ENCODE results near the gene ASIC4. TPM values are rescaled to one million over a fixed set of nuclear protein-coding genes. Genes with fewer than 3 reads are reported as not detected.

Gene ASIC4
- total and polyA plus RNA-seq, 2 of the 13 experiments (the other 11 are each of a cell fraction or from before 2014, with no cell fraction given) = 0.03 TPM; not detected in 1

- TF ChIP-seq, protein P1, sequence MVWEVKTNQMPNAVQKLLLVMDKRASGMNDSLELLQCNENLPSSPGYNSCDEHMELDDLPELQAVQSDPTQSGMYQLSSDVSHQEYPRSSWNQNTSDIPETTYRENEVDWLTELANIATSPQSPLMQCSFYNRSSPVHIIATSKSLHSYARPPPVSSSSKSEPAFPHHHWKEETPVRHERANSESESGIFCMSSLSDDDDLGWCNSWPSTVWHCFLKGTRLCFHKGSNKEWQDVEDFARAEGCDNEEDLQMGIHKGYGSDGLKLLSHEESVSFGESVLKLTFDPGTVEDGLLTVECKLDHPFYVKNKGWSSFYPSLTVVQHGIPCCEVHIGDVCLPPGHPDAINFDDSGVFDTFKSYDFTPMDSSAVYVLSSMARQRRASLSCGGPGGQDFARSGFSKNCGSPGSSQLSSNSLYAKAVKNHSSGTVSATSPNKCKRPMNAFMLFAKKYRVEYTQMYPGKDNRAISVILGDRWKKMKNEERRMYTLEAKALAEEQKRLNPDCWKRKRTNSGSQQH (CRISPR knock-in tag; IDR thresholded peaks at IDR 0.05; ENCODE audit: low read depth) = peak; percentile 83; the same call in 1 of the 2 replicates
- TF ChIP-seq BHLHE40 (IDR thresholded peaks at IDR 0.05; ENCODE audit: low read length) (no peak), ATF7-NPFF (CRISPR knock-in tag; IDR thresholded peaks at IDR 0.05; ENCODE audit: low read depth) (no peak; the same call in 1 of the 2 replicates), TEAD2 (CRISPR knock-in tag; IDR thresholded peaks at IDR 0.05) (no peak), ZNF574 (CRISPR knock-in tag; IDR thresholded peaks at IDR 0.05) (no peak), HMGXB3 (CRISPR knock-in tag; IDR thresholded peaks at IDR 0.05; ENCODE audit: borderline replicate concordance) (peak; percentile 54; the same call in 1 of the 2 replicates), ZNF580 (CRISPR knock-in tag; IDR thresholded peaks at IDR 0.05; ENCODE audit: borderline replicate concordance, low read depth) (peak; percentile 66; the same call in 1 of the 2 replicates), ZBTB42 (CRISPR knock-in tag; IDR thresholded peaks at IDR 0.05) (no peak), FOXO1 (CRISPR knock-in tag; IDR thresholded peaks at IDR 0.05) (peak; percentile 37; the same call in 1 of the 2 replicates), RAD21 (CRISPR knock-in tag; IDR thresholded peaks at IDR 0.05) (no peak), ZNF737 (CRISPR knock-in tag; IDR thresholded peaks at IDR 0.05; ENCODE audit: borderline replicate concordance) (no peak)
- TF ChIP-seq, protein P2, sequence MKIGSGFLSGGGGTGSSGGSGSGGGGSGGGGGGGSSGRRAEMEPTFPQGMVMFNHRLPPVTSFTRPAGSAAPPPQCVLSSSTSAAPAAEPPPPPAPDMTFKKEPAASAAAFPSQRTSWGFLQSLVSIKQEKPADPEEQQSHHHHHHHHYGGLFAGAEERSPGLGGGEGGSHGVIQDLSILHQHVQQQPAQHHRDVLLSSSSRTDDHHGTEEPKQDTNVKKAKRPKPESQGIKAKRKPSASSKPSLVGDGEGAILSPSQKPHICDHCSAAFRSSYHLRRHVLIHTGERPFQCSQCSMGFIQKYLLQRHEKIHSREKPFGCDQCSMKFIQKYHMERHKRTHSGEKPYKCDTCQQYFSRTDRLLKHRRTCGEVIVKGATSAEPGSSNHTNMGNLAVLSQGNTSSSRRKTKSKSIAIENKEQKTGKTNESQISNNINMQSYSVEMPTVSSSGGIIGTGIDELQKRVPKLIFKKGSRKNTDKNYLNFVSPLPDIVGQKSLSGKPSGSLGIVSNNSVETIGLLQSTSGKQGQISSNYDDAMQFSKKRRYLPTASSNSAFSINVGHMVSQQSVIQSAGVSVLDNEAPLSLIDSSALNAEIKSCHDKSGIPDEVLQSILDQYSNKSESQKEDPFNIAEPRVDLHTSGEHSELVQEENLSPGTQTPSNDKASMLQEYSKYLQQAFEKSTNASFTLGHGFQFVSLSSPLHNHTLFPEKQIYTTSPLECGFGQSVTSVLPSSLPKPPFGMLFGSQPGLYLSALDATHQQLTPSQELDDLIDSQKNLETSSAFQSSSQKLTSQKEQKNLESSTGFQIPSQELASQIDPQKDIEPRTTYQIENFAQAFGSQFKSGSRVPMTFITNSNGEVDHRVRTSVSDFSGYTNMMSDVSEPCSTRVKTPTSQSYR (CRISPR knock-in tag; IDR thresholded peaks at IDR 0.05; ENCODE audit: borderline replicate concordance) = no peak
- TF ChIP-seq, protein P3, sequence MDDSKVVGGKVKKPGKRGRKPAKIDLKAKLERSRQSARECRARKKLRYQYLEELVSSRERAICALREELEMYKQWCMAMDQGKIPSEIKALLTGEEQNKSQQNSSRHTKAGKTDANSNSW (CRISPR knock-in tag; IDR thresholded peaks at IDR 0.05; ENCODE audit: borderline replicate concordance) = no peak; the same call in 1 of the 2 replicates
Measured at GRCh38 chr2:219497495-219498279, 16.6 kb upstream of the ASIC4 start (continued).

Measured in HepG2 (cell line).